ENCODE data around the gene SPRYD3.
A peak's percentile ranks its signal among the peaks of the same experiment; 100 is the strongest.

SPRYD3 gene

GRCh38 chr12:53049571-53050318 is 29.4 kb downstream of the SPRYD3 start, which contains the start of gene TNS2:
Gene TNS2 (plus strand): TSS chr12:53050065. CDS start chr12:53050186, 121 bp downstream.
- no peak for TF ChIP-seq EZH2phosphoT487 (IDR thresholded peaks at IDR 0.05; ENCODE audit: low read depth)
- no peak for TF ChIP-seq CTCF (IDR thresholded peaks at IDR 0.05; ENCODE audit: low read depth, low read length)
- Histone ChIP-seq H3K79me2 (ENCODE audit: low read length) (no peaks in the 10 kb centered on the region), H3K27me3 (ENCODE audit: low read depth, low read length) (no peaks in the 10 kb centered on the region), H3K27ac (ENCODE audit: low read length) (no peak within 1 kb of the TSS), H3K9ac (ENCODE audit: low read length) (no peak within 1 kb of the TSS), H2AFZ (ENCODE audit: low read depth, low read length) (no peak within 1 kb of the TSS), H3K9me3 (ENCODE audit: insufficient read depth, low read length) (no peaks in the 10 kb centered on the region), H3K4me2 (ENCODE audit: low read length) (no peak within 1 kb of the TSS), H3K4me1 (ENCODE audit: low read length) (peaks cover 13% of the 10 kb centered on the region; the same call in 1 of the 2 replicates), H3K36me3 (replicated peaks; ENCODE audit: low read depth, low read length) (no peaks in the 10 kb centered on the region), H4K20me1 (ENCODE audit: insufficient read depth, low read length) (no peaks in the 10 kb centered on the region), H3K4me3 (ENCODE audit: low read length) (no peak within 1 kb of the TSS)

GRCh38 chr12:53048780-53049401 is 30.3 kb downstream of the SPRYD3 start:
- Histone ChIP-seq H3K27ac (ENCODE audit: low read length) (no peak overlapping the region), H3K9me3 (ENCODE audit: insufficient read depth, low read length) (no peaks in the 10 kb centered on the region), H3K27me3 (ENCODE audit: low read depth, low read length) (no peaks in the 10 kb centered on the region), H3K4me2 (ENCODE audit: low read length) (no peak overlapping the region), H4K20me1 (ENCODE audit: insufficient read depth, low read length) (no peaks in the 10 kb centered on the region), H3K79me2 (ENCODE audit: low read length) (no peaks in the 10 kb centered on the region), H3K4me3 (ENCODE audit: low read length) (no peak overlapping the region), H3K9ac (ENCODE audit: low read length) (no peak overlapping the region), H2AFZ (ENCODE audit: low read depth, low read length) (no peak overlapping the region), H3K36me3 (replicated peaks; ENCODE audit: low read depth, low read length) (no peaks in the 10 kb centered on the region), H3K4me1 (ENCODE audit: low read length) (peaks cover 13% of the 10 kb centered on the region; the same call in 1 of the 2 replicates)
- TF ChIP-seq EZH2phosphoT487 (IDR thresholded peaks at IDR 0.05; ENCODE audit: low read depth): no peak
- TF ChIP-seq CTCF (IDR thresholded peaks at IDR 0.05; ENCODE audit: low read depth, low read length): no peak

- TF ChIP-seq CTCF (IDR thresholded peaks at IDR 0.05; ENCODE audit: low read depth, low read length) (no peak), EZH2phosphoT487 (IDR thresholded peaks at IDR 0.05; ENCODE audit: low read depth) (no peak)
- Histone ChIP-seq H4K20me1 (ENCODE audit: insufficient read depth, low read length) (no peaks in the 10 kb centered on the region), H3K27me3 (ENCODE audit: low read depth, low read length) (no peaks in the 10 kb centered on the region), H3K4me2 (ENCODE audit: low read length) (peak overlapping the region; percentile 83), H3K27ac (ENCODE audit: low read length) (no peak overlapping the region), H3K4me3 (ENCODE audit: low read length) (peak overlapping the region; percentile 79), H2AFZ (ENCODE audit: low read depth, low read length) (no peak overlapping the region), H3K79me2 (ENCODE audit: low read length) (no peaks in the 10 kb centered on the region), H3K9me3 (ENCODE audit: insufficient read depth, low read length) (no peaks in the 10 kb centered on the region), H3K36me3 (replicated peaks; ENCODE audit: low read depth, low read length) (no peaks in the 10 kb centered on the region), H3K4me1 (ENCODE audit: low read length) (peaks cover 9% of the 10 kb centered on the region; the same call in 1 of the 2 replicates), H3K9ac (ENCODE audit: low read length) (peak overlapping the region; percentile 62)
These were observed 31.0 kb downstream of the SPRYD3 start for GRCh38 chr12:53048033-53048779.
